CD4-positive, alpha-beta T cell treated with Interleukin-12 subunit alpha and Interleukin-12 subunit beta, for 1 hour (primary cell): ENCODE data around the gene LAMC3.
"Not testable (repeated sequence)": the region's sequence is repeated elsewhere in the genome, so short reads cannot be mapped to it uniquely, and the experiment has no call there.

Experiments used
- DNase-seq: peaks from one replicate; pipeline ENCODE4 v3.0.0-alpha.2; 2020

The LAMC3 gene

GRCh38 chr9:131084661-131085369 is 75.8 kb downstream of the LAMC3 start:
- no peak for DNase-seq

GRCh38 chr9:131085370-131086122 is 76.6 kb downstream of the LAMC3 start:
- no peak for DNase-seq

GRCh38 chr9:131087354-131087893 is 78.5 kb downstream of the LAMC3 start:
- no peak for DNase-seq

- DNase-seq, result no peak
These were observed 81.2 kb downstream of the LAMC3 start for GRCh38 chr9:131090025-131090787.

- DNase-seq, result no peak
These were observed 82.5 kb downstream of the LAMC3 start for GRCh38 chr9:131091352-131091992.

GRCh38 chr9:131092030-131092429 is 83.1 kb downstream of the LAMC3 start:
- no peak for DNase-seq

- DNase-seq, result no peak
These were observed 83.8 kb downstream of the LAMC3 start for GRCh38 chr9:131092548-131093440.

- no peak for DNase-seq
These were observed 85.0 kb downstream of the LAMC3 start for GRCh38 chr9:131094015-131094414.

GRCh38 chr9:131094622-131095021 is 85.6 kb downstream of the LAMC3 start:
- no peak for DNase-seq

- no peak for DNase-seq
These were observed 86.8 kb downstream of the LAMC3 start for GRCh38 chr9:131095666-131096268.

GRCh38 chr9:131096269-131097125 is 87.5 kb downstream of the LAMC3 start, which contains the start of gene AIF1L:
AIF1L (plus strand) TSS chr9:131096531; CDS start chr9:131096630, 99 bp downstream.
- no peak for DNase-seq

- DNase-seq, result no peak
These were observed 88.4 kb downstream of the LAMC3 start for GRCh38 chr9:131097126-131097947.

- no peak for DNase-seq
These were observed 88.9 kb downstream of the LAMC3 start for GRCh38 chr9:131097948-131098278.

GRCh38 chr9:131098391-131099101 is 89.6 kb downstream of the LAMC3 start:
- DNase-seq, result no peak

- DNase-seq, result no peak
These were observed 90.2 kb downstream of the LAMC3 start for GRCh38 chr9:131099102-131099606.

GRCh38 chr9:131099845-131100244 is 90.9 kb downstream of the LAMC3 start:
- not testable (repeated sequence) for DNase-seq

- no peak for DNase-seq
These were observed 91.5 kb downstream of the LAMC3 start for GRCh38 chr9:131100445-131100844.

- DNase-seq, result no peak
These were observed 92.4 kb downstream of the LAMC3 start for GRCh38 chr9:131101207-131101964.
